Fibroblast of the conjunctiva (primary cell): ENCODE results near the gene PSAPL1.

Source experiments
- DNase-seq: peaks from one replicate; pipeline ENCODE4 v3.0.0-alpha.2; 2010; ENCODE audit warnings: low read depth

The PSAPL1 gene

GRCh38 chr4:7418131-7418943 lies 16.4 kb downstream of the PSAPL1 start:
- no peak for DNase-seq

GRCh38 chr4:7417639-7418038 lies 17.1 kb downstream of the PSAPL1 start:
- no peak for DNase-seq

GRCh38 chr4:7416745-7417432 lies 17.8 kb downstream of the PSAPL1 start:
- no peak for DNase-seq

- DNase-seq, result no peak
These were observed 18.6 kb downstream of the PSAPL1 start for GRCh38 chr4:7415927-7416686.

- DNase-seq, result no peak
These were observed 19.8 kb downstream of the PSAPL1 start for GRCh38 chr4:7414736-7415510.

GRCh38 chr4:7414046-7414445 lies 20.7 kb downstream of the PSAPL1 start:
- no peak for DNase-seq

- DNase-seq, result no peak
These were observed 22.2 kb downstream of the PSAPL1 start for GRCh38 chr4:7412554-7412912.

- no peak for DNase-seq
These were observed 22.7 kb downstream of the PSAPL1 start for GRCh38 chr4:7411896-7412553.

GRCh38 chr4:7411491-7411890 lies 23.2 kb downstream of the PSAPL1 start:
- DNase-seq, result no peak

- no peak for DNase-seq
These were observed 24.3 kb downstream of the PSAPL1 start for GRCh38 chr4:7410446-7410845.

- no peak for DNase-seq
These were observed 26.6 kb downstream of the PSAPL1 start for GRCh38 chr4:7408166-7408565.

GRCh38 chr4:7403001-7403400 lies 31.7 kb downstream of the PSAPL1 start:
- DNase-seq, result no peak

- DNase-seq, result no peak
These were observed 32.2 kb downstream of the PSAPL1 start for GRCh38 chr4:7402526-7402925.

GRCh38 chr4:7400671-7401298 lies 33.9 kb downstream of the PSAPL1 start:
- no peak for DNase-seq

- no peak for DNase-seq
These were observed 35.1 kb downstream of the PSAPL1 start for GRCh38 chr4:7399440-7400234.

- DNase-seq, result no peak
These were observed 35.8 kb downstream of the PSAPL1 start for GRCh38 chr4:7398788-7399439.

- DNase-seq, result no peak
These were observed 36.7 kb downstream of the PSAPL1 start for GRCh38 chr4:7398104-7398423.

- DNase-seq, result no peak
These were observed 37.3 kb downstream of the PSAPL1 start for GRCh38 chr4:7397206-7398103.
